B cell (primary cell): ENCODE measurements around the gene SGCA.

Experiments used
- CTCF ChIP-seq: fragments of 200-600 bp; IDR thresholded peaks from one replicate; pipeline ENCODE4 v1.8.0; 2022; ENCODE audit warnings: antibody characterized with exemption, mild to moderate bottlenecking
- EZH2 ChIP-seq: IDR thresholded peaks from 2 replicates; pipeline ENCODE4 v1.6.1; 2012; ENCODE audit warnings: borderline replicate concordance, low read depth, mild to moderate bottlenecking, moderate library complexity, low read length; ENCODE audit not compliant: insufficient read depth, poor library complexity, severe bottlenecking

DNA sequence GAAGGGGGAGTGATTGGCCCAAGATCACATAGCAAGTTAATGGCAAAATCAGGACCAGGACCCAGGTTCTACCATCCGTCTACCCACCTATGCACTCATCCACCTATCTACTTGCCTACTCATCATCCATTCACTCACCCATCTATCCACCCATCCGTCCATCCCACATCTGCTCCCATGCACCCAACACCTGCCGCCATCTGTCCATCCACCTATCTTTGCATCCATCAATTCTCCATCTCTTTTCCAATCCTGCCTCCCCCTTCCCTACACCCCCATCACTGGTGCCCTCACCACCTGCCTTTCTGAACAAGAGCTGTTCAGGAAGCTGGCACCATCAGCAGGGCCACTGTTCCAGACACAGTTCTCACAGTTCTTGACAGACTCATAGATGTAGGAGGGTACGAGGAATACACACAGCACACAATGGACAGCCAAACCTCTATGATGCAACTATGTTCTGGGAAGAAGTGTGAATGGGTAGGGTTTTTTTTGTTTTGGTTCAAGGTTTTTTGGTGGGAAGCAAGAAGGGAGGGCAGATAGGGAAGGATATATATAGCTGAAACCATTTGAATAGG is 40.3 kb upstream of the SGCA start:
- TF ChIP-seq CTCF (no peak), EZH2 (no peak)
